ENCODE results near the gene PGBD4.

DNA sequence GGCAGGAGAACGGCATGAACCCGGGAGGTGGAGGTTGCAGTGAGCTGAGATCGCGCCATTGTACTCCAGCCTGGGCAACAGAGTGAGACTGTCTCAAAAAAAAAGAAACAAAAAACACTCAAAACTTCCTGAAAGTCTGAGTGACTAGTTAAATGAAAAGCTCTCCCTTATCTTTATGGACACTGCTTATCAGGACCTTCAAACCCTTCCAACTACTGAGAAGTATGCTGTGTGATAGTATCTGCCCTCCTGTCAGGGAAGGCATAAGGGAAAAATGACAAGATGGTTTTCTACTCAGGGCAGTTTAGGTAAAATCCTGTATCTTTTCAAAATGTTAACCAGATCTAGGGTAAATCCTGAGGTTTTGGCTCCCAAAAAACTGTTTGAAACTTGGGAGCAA lies 22.0 kb upstream of the PGBD4 start:
- TF ChIP-seq, protein P1, sequence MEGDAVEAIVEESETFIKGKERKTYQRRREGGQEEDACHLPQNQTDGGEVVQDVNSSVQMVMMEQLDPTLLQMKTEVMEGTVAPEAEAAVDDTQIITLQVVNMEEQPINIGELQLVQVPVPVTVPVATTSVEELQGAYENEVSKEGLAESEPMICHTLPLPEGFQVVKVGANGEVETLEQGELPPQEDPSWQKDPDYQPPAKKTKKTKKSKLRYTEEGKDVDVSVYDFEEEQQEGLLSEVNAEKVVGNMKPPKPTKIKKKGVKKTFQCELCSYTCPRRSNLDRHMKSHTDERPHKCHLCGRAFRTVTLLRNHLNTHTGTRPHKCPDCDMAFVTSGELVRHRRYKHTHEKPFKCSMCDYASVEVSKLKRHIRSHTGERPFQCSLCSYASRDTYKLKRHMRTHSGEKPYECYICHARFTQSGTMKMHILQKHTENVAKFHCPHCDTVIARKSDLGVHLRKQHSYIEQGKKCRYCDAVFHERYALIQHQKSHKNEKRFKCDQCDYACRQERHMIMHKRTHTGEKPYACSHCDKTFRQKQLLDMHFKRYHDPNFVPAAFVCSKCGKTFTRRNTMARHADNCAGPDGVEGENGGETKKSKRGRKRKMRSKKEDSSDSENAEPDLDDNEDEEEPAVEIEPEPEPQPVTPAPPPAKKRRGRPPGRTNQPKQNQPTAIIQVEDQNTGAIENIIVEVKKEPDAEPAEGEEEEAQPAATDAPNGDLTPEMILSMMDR (IDR thresholded peaks at IDR 0.05): no peak
- TF ChIP-seq POLR2A (IDR thresholded peaks at IDR 0.05): no peak

All from uterus (tissue), 2 donors.